HL-60/S4 treated with retinoic acid at 250 ng/mL for 4 days and 3 days (cell line): ENCODE results near the gene ARHGEF7.
"Not testable (repeated sequence)": the region's sequence is repeated elsewhere in the genome, so short reads cannot be mapped to it uniquely, and the experiment has no call there.

ENCODE experiments used
- in situ Hi-C: fragments of 300-500 bp; cut with MboI; formaldehyde crosslinking; loops from 2 replicates; pipeline ENCODE4 v1.7.0; 2022; ENCODE audit warnings: low sequenced_read_pairs

The ARHGEF7 gene

DNA sequence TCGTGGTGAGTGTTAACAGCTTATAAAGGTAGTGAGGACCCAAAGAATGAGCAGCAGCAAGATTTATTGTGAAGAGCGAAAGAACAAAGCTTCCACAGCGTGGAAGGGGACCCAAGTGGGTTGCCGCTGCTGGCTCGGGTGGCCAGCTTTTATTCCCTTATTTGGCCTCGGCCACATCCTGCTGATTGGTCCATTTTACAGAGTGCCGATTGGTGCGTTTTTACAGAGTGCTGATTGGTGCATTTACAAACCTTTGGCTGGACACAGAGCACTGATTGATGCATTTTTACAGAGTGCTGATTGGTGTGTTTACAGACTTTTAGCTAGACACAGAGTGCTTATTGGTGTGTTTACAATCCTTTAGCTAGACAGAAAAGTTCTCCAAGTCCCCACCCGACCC is 74.4 kb downstream of the ARHGEF7 start:
- in situ Hi-C loops: not testable (repeated sequence)

DNA sequence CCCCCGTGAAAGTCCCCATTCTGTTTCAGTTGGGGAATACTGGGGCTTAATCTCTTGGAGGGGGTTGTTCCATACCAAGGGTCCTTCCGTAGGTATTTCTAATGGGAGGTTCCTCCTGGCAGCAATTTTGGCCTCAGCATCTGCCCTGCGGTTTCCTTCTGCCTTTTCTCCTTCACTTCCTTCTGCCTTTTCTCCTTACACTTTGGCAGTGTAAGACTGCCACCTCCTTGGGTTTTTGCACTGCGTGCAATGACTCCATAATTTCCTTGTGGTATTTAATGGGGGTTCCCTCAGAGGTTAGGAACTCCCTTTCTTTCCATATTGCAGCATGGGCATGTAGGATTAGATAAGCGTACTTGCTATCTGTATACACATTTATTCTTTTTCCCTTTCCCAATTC is 78.1 kb downstream of the ARHGEF7 start:
- in situ Hi-C loops: not testable (repeated sequence)

DNA sequence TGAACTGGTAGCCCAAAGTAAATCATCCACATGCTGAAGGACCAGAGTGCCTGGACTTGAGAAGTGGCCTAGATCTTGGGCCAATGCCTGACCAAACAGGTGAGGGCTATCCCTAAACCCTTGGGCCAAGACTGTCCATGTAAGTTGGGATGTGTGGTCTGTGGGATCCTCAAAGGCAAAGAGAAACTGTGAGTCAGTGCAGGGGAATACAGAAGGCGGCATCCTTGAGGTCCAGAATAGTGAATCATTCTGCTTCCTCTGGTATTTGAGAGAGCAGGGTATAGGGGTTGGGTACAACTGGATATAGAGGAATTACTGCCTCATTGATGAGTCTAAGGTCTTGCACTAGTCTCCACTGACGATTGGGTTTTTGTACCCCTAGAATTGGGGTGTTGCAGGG is 79.5 kb downstream of the ARHGEF7 start:
- in situ Hi-C loops: not testable (repeated sequence)

DNA sequence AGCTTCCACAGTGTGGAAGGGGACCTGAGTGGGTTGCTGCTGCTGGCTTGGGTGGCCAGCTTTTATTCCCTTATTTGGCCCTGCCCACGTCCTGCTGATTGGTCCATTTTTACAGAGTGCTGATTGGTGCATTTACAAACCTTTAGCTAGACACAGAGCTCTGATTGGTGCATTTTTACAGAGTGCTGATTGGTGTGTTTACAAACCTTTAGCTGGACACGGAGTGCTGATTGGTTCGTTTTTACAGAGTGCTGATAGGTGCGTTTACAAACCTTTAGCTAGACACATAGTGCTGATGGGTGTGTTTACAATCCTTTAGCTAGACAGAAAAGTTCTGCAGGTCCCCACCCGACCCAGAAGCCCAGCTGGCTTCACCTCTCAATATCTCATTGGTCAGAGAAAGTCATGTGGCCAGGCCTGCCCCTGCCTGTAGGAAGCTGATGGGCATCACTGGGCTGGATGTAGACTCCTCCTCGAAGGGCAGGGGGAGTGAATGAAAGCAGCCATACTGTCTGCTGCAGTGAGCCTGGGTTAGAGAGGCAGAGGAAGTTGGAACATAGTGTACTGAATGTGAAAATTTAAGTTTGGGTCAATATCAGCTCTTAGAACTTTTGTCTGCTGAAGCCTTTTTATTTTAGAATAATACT is 83.7 kb downstream of the ARHGEF7 start:
- in situ Hi-C loops: not testable (repeated sequence)

DNA sequence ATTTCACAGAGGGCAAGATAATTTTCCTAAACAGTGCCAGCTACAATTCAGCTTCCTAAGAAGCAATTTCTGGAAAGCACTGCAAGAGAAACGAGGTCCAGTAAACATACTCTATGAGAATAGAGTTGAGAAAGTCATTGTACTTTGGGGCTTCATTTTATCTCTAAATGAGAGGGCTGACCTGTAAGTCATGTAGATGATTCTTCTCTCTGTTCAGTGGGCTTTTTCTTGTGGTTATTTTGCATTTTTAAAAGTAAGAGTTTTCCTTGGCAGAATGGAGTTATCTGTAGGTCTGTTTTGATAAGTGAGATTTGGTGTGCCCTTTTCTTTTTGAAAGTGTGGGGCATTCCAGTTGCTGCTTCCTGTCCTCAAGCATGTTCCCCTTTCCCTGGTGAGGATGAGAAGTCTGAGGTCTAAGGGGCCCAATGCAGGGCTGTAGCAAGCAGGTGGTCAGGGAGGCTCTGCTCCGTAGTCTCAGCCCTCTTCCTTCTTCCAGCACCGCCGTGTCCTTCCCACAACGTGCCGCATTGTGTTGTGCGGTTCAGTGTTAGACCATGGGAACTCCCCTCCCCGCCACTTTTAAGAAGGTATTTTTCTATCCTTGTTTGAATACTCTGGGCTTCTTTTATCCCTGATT is 86.3 kb downstream of the ARHGEF7 start:
- in situ Hi-C loops: no loop called here

DNA sequence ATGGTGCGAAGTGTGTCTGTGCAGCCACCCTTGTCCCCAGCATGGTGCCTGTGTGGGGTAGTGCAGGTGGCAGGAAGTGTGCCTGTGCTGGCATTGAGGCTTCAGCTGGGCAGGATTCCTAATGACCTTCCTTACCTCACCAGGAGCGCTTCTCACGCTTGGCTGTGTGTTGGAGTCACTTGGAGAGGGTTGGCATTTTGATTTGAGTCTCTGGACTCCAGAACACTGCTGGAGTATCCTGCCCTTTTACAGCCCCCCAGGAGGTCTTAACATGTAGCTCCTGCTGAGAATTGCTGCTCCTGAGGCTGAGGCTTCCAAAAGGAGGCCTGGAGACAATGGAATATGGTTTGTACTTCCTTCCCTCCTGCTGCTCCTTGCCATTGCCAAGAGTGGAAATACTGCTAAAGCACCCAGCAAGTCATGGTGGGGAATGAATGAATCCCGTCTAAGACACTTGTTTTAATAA is 87.1 kb downstream of the ARHGEF7 start:
- in situ Hi-C loops: no loop called here

DNA sequence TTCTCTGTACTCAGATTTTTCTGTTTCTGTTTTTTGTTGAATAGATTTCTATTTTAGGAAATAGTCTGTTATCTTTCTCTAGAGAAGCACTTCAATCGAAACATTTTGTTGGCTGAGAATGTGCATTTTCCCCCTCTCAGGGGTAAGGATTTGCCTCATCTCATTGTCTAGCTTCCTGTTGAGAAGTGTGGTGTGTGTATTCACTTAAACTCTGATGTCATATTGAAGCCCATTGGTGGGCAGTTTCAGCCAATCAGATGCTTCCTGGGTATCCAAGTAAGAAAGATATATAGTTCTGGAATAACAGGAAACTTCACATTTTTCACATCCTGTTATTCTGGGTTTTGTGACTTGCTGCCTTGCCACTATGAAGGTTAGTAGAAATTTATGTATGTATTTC is 87.6 kb downstream of the ARHGEF7 start:
- in situ Hi-C loops: no loop called here

DNA sequence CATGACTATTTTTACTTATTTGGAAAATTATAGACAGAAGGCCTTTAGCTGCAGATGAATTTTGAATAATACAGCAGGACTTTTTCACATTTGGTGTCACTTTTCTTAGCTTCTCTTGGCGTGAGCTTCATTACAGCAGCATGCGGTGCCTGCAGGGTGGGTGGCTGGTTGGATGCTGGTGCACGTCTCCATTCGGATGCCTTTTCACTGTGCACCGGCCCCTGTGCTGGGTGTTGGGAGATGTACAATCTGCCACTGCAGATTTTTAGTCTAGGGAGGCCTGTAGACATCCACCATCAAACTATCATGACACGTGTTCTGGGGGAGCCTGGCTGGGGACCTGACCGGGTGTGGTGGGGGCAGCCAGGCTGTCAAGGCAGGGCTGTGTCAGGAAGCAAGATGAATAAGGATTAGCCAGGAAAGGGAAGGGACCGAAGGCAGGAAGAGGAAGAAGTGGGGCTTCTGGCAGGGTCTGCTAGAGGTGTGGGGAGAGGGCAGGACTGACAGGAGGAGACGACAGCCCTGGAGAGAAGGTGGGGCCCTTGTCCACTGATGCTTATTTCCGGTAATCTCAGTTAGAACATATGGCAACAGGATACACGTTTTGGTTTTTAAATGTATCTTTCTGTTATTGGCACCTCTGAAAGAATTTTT is 88.8 kb downstream of the ARHGEF7 start:
- in situ Hi-C loops: no loop called here

DNA sequence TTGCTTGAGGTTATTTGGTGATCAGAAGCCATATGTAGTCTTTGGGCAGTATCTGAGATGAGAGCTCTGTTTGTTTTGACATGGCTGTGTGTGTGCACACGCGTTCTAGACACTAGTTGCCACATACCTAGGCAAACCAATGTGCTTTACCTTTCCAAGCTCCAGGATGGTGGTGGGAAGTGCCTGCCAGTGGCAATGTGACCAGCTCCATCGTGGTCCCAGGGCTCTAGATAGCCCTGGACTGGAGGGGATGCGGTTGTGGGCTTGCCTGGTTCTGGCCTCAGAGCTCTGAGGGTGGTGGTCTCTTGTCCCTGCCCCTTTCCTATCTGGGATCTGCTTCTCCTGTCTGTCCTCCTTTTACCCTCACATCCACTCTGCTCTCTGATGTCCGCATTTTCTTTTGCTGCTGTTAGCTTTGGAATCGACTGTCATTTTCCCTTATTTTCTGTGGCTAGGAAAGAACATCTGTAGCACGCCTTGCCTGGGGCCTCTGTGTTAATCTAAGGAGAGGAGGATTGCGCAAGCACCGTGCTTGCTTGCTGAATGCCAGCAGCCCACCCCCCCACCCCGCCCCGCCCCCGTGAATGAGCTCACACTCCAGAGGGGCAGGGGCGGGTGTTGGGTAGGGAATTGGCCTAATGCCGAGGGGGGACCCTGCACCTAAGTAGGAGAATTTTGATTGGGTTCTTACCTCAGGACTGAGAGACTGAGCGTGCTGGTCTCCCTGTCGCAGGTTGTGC is 89.5 kb downstream of the ARHGEF7 start:
- in situ Hi-C loops: no loop called here

DNA sequence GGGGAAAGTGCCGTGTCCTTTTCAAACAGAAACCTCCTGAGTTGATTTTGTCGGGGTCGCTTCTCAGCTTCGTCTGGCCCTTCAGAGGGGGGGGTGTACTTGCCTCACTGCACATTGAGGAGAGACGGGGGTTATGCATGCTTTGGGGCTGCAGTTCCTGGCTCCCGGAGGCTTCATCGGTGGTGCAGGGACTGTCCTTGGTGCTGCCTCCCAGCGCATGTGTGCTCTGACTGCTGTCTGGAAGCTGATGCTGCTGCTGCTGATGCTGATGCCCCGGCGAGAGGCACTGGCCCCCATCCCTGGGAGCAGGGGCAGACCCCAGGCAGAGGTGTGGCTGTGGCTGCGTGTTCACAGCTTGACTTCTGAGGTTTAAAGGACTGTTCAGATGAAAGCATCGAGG is 91.0 kb downstream of the ARHGEF7 start:
- in situ Hi-C loops: no loop called here

DNA sequence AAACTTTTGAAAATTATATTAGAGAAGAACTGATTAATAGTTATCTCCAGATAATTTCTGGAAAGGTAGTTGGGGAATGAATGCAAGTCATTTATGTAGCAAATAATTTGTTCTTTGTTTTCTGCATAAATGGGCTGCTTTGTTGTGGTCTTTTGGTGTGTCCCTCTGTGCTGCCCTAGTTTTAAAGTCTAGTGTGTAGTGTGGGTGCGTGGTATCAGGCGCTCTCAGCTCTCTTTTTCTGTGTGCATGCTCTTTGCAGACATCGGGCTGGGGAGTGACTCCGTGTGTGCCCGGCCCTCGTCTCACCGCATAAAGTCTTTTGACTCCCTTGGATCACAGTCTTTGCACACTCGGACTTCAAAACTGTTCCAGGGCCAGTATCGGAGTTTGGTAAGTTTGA is 94.5 kb downstream of the ARHGEF7 start:
- in situ Hi-C loops: no loop called here

DNA sequence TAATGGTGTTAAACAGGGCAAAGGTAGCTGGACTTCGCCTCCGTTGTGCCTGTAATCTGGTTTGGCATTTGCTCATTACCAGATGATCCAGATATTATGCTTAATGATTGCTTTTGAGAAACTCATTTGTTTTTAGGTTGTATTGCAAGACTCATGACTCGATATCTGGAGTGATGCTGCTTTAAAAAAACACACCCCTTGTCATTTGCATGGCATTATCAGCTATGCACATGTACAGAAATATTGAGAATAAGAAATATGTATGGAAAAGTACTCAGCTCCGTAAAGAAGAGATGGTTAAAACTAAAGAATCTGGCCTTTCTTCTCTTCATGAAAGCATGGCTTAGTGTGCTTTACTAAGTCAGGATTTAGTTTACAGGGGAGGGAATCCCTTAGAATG is 95.0 kb downstream of the ARHGEF7 start:
- in situ Hi-C loops: no loop called here

DNA sequence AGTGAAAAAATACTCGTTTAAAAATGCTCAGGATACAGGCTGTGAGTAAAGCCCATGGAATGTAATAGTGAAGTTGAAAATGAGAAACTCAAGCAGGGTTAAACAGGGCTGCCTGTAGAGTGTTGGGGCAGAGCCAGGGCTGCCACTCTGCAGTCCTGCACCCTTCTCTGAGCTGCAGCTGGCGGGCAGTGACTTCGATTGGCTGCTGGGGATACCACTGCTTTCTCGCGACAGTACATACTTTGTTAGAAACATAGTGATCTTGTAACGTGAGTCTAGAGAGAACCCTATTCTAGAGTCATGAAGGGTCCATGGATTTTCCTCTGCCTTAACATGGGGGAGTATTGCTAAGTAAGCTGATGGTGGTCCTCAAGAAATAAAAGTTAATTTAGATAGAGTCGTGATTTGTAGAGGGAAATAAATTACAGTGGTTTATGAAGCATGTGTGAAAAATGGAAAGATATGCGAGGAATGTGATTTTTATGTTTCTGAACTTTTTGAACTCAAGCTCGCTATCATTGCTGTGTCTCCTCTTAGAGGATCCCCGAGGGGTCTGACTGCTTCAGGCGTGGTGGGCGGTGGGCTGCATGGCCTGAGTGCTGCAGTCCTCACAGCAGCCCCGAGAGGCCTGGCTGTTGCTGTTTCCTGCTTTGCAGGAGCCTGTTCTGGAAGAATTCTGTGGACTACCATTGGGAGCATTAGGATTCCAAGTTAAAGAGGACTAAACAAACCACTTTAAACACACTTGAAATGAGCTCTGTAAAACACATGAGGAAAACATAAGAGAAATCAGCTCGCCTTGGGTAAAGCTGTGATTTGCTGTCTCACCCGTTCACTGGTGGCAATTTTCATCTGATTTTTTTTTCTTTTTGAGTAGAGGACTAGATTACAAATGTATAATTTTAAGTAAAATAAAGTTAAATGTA is 95.7 kb downstream of the ARHGEF7 start:
- in situ Hi-C loops: no loop called here

DNA sequence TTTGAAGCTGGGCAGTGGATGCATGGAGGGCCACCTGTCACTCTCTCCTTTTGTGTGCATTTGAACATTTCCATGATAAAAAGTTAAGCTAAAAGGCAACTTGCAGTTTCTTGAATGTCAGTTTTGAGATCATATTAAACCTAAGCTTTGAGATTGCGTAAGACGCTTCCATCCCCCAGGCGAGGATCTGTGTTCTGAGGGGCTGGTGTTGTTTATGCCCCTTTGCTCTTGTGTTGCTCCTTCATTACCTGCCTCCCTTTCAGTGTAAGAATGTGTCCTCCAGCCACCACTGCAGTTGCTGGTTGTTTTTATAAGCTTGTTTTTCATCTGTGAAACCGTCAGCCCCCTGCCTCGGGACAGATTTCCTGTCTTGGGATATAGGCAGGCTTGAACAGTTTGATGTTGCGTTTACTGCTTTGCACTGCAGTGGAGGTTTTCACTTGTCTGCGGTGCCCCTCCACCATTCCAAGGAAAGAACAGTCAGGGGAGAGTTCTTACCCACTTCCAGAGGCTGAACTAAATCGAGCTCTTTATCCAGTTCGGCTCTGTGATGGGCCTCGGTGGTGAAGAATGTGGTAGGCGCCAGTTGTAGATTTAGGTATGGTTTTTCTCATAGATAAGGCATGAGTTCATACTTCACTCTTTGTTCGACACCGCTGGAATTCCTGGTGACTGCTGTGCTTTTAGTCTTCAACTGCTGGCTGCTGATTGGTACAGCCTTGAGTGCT is 96.8 kb downstream of the ARHGEF7 start:
- in situ Hi-C loops: no loop called here

DNA sequence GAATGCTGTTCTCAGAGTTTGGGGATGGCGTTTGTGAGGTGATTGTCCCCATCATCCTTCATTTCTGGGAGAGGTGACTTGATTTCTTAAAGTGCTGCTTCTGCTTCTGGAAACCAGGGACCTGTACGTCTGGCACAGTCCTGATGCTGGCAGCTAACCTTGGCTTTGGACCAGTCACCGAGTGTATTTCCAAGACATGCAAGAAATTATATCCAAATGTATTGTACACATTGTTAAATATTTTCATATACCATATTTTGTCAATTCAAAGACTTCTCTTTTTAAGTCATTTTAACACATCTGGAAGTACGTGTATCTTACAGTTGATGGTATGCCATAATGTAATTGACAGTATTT is 97.4 kb downstream of the ARHGEF7 start:
- in situ Hi-C loops: no loop called here

DNA sequence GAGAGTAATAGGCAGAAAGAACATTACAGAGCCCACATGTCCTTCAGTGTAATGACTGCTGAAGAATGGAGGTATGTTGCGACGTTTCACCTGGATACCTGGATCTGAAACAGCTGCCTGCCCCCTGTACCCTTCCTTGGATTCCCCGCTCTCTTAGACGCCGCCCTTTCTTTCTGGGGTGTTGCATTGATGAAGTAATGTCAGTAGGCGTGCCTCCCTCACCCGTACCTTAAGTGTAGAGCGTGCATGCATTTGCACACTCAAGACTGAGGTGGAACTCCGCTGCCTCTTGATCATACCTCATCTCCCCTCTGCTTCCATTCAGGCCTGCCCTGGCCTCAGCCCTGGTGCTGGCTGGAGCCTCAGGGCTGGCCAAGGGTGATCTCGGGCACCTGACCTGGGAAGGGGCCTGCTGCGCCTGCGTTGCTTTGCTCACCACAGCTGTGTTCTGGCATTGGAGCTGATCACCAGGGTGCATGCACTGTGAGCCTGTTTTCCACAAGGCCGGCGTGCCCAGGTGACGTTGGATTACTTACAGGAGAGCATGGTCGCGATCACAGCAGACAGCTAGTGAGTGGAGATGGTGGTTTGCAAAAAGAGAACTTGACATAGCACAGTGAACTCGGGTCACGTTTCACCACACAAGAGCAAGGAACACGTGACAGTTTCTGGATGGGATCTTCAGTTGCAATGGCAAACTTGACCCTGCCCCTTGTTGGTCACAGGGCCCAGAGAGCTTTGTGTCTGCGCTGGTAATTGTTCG is 99.0 kb downstream of the ARHGEF7 start:
- in situ Hi-C loops: no loop called here

DNA sequence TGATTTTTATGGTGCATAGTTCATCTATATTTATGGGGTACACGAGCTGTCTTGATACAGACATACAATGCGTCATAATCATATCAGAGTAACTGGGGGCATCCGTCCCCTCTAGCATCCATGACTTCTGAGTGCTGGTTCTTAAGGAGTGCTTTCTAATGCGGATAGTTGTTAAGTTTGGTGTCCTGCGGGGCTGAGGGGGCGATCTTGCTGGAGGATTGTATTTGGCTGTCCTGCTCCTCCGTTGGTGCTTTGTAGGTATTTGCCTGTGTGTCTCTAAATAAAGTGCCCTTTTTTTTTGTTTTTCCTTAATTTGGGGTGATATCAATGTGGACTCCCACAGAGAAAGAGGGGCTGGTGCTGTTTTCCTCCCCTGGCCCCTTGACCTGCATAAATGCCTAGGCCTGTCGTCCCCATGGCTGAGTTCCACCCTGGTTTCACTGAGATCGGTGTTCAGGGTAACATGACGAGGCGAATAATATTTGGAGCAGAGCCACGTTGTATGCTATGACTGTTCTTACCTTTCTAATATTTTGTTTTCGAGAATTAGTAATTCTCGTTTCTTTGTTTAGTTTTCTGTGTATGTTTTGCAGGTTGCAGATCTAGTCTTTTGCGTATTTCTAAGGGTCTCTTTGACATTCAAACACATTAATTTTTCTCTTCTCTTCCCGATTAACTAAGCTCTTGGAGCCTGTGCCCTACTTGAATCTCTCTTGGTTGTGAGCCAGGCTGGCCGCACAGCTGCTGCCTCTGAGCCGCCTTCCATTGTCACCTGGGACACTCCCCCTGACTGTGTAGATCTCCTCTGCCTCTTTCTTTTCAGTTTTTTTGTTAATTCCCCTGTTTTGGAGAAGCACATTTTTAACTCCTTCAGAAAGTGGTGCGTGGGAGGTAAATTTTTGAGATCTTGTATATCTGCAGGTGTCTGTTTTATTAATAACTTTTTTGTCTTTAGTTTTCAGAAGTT is 100.3 kb downstream of the ARHGEF7 start:
- in situ Hi-C loops: no loop called here
